ENCODE measurements around the gene PPP1R7. TPM values are rescaled to one million over a fixed set of nuclear protein-coding genes. Genes with fewer than 3 reads are reported as not detected.

Gene PPP1R7
- total RNA-seq, 1 experiment from 2014 or later, result 49.1 TPM

DNA sequence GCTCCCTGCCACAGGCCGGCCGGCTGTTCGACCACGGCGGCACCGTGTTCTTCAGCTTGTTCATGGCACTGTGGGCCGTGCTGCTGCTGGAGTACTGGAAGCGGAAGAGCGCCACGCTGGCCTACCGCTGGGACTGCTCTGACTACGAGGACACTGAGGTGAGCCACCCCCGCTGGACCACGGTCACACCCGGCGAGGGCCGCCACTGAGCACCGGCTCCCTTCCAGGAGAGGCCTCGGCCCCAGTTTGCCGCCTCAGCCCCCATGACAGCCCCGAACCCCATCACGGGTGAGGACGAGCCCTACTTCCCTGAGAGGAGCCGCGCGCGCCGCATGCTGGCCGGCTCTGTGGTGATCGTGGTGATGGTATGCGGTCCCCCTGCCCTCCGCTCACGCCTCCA lies 59.0 kb downstream of the PPP1R7 start:
- Mint-ChIP-seq H3K9me3 (no peaks in the 10 kb centered on the region), H3K4me3 (no peak overlapping the region), H3K27ac (no peak overlapping the region), H3K27me3 (ENCODE audit: low read depth) (no peaks in the 10 kb centered on the region), H3K36me3 (no peaks in the 10 kb centered on the region), H3K4me1 (peaks cover 4% of the 10 kb centered on the region)
- DNase-seq (ENCODE audit: low spot score) (no peak), ATAC-seq (no peak)
- ChIA-PET POLR2A (no interaction called here), CTCF (no interaction called here)
- TF ChIP-seq, protein P1, sequence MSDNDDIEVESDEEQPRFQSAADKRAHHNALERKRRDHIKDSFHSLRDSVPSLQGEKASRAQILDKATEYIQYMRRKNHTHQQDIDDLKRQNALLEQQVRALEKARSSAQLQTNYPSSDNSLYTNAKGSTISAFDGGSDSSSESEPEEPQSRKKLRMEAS (CRISPR knock-in tag; IDR thresholded peaks at IDR 0.05), result no peak
- TF ChIP-seq ZNF138 (CRISPR knock-in tag; conservative IDR thresholded peaks at IDR 0.05) (no peak), HMGA2 (CRISPR knock-in tag; IDR thresholded peaks at IDR 0.05) (no peak), ZNF671 (CRISPR knock-in tag; IDR thresholded peaks at IDR 0.05) (no peak), JAZF1 (CRISPR knock-in tag; IDR thresholded peaks at IDR 0.05) (no peak), ELF4 (CRISPR knock-in tag; IDR thresholded peaks at IDR 0.05; ENCODE audit: low read depth) (no peak), ZNF232 (CRISPR knock-in tag; IDR thresholded peaks at IDR 0.05) (no peak), ZNF317 (CRISPR knock-in tag; IDR thresholded peaks at IDR 0.05; ENCODE audit: borderline replicate concordance, low read depth) (no peak), SOX15 (CRISPR knock-in tag; IDR thresholded peaks at IDR 0.05) (no peak), SMAD4 (CRISPR knock-in tag; IDR thresholded peaks at IDR 0.05) (no peak), ZNF263 (CRISPR knock-in tag; IDR thresholded peaks at IDR 0.05; ENCODE audit: low read depth) (no peak), NFATC4 (CRISPR knock-in tag; IDR thresholded peaks at IDR 0.05) (no peak), CBFB (CRISPR knock-in tag; IDR thresholded peaks at IDR 0.05; ENCODE audit: low read depth) (no peak), ZNF281 (CRISPR knock-in tag; IDR thresholded peaks at IDR 0.05) (no peak), E2F5 (CRISPR knock-in tag; IDR thresholded peaks at IDR 0.05) (no peak), ETV6 (CRISPR knock-in tag; IDR thresholded peaks at IDR 0.05) (no peak), MYBL2 (CRISPR knock-in tag; IDR thresholded peaks at IDR 0.05) (no peak)
- TF ChIP-seq, protein P2, sequence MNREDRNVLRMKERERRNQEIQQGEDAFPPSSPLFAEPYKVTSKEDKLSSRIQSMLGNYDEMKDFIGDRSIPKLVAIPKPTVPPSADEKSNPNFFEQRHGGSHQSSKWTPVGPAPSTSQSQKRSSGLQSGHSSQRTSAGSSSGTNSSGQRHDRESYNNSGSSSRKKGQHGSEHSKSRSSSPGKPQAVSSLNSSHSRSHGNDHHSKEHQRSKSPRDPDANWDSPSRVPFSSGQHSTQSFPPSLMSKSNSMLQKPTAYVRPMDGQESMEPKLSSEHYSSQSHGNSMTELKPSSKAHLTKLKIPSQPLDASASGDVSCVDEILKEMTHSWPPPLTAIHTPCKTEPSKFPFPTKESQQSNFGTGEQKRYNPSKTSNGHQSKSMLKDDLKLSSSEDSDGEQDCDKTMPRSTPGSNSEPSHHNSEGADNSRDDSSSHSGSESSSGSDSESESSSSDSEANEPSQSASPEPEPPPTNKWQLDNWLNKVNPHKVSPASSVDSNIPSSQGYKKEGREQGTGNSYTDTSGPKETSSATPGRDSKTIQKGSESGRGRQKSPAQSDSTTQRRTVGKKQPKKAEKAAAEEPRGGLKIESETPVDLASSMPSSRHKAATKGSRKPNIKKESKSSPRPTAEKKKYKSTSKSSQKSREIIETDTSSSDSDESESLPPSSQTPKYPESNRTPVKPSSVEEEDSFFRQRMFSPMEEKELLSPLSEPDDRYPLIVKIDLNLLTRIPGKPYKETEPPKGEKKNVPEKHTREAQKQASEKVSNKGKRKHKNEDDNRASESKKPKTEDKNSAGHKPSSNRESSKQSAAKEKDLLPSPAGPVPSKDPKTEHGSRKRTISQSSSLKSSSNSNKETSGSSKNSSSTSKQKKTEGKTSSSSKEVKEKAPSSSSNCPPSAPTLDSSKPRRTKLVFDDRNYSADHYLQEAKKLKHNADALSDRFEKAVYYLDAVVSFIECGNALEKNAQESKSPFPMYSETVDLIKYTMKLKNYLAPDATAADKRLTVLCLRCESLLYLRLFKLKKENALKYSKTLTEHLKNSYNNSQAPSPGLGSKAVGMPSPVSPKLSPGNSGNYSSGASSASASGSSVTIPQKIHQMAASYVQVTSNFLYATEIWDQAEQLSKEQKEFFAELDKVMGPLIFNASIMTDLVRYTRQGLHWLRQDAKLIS (CRISPR knock-in tag; IDR thresholded peaks at IDR 0.05; ENCODE audit: borderline replicate concordance), result no peak
- TF ChIP-seq, protein P3, sequence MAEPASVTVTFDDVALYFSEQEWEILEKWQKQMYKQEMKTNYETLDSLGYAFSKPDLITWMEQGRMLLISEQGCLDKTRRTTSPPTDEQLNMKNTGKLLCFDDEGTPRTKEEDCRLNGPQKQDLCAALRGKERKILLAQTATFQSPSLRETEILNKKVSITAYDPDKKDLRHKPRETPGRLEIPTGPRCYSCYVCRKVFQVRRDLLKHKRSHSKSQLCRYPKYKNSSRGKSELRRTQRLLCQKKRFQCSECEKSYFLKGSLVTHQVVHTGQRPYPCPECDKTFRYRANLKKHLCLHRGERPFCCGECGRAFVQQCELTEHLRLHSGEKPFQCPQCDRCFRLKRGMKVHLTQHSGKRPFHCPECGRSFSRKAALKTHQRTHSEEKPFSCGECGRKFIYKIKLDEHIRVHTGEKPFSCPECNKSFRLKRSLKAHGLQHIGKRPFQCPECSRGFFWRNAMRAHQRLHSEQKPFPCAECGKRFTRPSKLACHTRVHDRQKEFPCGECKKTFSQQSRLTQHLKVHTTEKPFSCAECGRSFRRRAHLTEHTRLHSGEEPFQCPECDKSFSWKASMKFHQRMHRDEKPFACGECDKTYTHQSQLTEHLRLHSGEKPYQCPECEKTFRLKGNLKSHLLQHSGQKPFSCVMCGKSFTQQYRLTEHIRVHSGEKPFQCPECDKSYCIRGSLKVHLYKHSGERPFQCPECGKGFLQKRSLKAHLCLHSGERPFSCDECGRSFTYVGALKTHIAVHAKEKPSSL (CRISPR knock-in tag; conservative IDR thresholded peaks at IDR 0.05), result no peak
- TF ChIP-seq, protein P4, sequence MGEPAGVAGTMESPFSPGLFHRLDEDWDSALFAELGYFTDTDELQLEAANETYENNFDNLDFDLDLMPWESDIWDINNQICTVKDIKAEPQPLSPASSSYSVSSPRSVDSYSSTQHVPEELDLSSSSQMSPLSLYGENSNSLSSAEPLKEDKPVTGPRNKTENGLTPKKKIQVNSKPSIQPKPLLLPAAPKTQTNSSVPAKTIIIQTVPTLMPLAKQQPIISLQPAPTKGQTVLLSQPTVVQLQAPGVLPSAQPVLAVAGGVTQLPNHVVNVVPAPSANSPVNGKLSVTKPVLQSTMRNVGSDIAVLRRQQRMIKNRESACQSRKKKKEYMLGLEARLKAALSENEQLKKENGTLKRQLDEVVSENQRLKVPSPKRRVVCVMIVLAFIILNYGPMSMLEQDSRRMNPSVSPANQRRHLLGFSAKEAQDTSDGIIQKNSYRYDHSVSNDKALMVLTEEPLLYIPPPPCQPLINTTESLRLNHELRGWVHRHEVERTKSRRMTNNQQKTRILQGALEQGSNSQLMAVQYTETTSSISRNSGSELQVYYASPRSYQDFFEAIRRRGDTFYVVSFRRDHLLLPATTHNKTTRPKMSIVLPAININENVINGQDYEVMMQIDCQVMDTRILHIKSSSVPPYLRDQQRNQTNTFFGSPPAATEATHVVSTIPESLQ (CRISPR knock-in tag; IDR thresholded peaks at IDR 0.05), result no peak

Measured in WTC11 (cell line).